ENCODE results near the gene REPS1. TPM values are rescaled to one million over a fixed set of nuclear protein-coding genes. Genes with fewer than 3 reads are reported as not detected.

REPS1 gene
- total RNA-seq, 2 donors from 2014 or later: 19.5 to 29.0 TPM

- WGBS, 2 donors: 98 to 100% methylated on average over 4 of the region's 4 CpGs
- Histone ChIP-seq H3K27ac (no peak overlapping the region), H3K27me3 (no peaks in the 10 kb centered on the region), H3K9me3 (no peaks in the 10 kb centered on the region), H3K4me1 (peaks cover 23% of the 10 kb centered on the region), H3K36me3 (replicated peaks in 1 of 2; ENCODE audit: insufficient read depth in 1 of 2, low read depth in 2 of 2) (no peaks in the 10 kb centered on the region), H3K4me3 (no peak overlapping the region)
- intact Hi-C loops (cut with DNase I): no loop called here
- no peak for DNase-seq
- ATAC-seq: no peak
- TF ChIP-seq CTCF (IDR thresholded peaks at IDR 0.05): no peak
- TF ChIP-seq POLR2A (IDR thresholded peaks at IDR 0.05): no peak
Observed at GRCh38 chr6:138978229-138978628, 9.8 kb downstream of the REPS1 start.

GRCh38 chr6:138977646-138978167, 10.3 kb downstream of the REPS1 start:
- Histone ChIP-seq H3K27me3 (no peaks in the 10 kb centered on the region), H3K4me3 (no peak overlapping the region), H3K36me3 (replicated peaks in 1 of 2; ENCODE audit: insufficient read depth in 1 of 2, low read depth in 2 of 2) (no peaks in the 10 kb centered on the region), H3K9me3 (no peaks in the 10 kb centered on the region), H3K4me1 (peaks cover 22% of the 10 kb centered on the region), H3K27ac (no peak overlapping the region)
- no peak for ATAC-seq
- 90 to 92% methylated on average over 1 of the region's 1 CpG for WGBS, 2 donors
- DNase-seq: no peak
- TF ChIP-seq CTCF (IDR thresholded peaks at IDR 0.05) (no peak), POLR2A (IDR thresholded peaks at IDR 0.05) (no peak)
- intact Hi-C loops (cut with DNase I): no loop called here

- no peak overlapping the region for H3K4me3 ChIP-seq
- ATAC-seq (no peak), DNase-seq (no peak)
- no peaks in the 10 kb centered on the region for H3K36me3 ChIP-seq (replicated peaks in 1 of 2; ENCODE audit: insufficient read depth in 1 of 2, low read depth in 2 of 2)
- no peak overlapping the region for H3K27ac ChIP-seq
- intact Hi-C loops (cut with DNase I): no loop called here
- no peaks in the 10 kb centered on the region for H3K9me3 ChIP-seq
- H3K27me3 ChIP-seq: no peaks in the 10 kb centered on the region
- WGBS, 2 donors: 91 to 100% methylated on average over 2 of the region's 2 CpGs
- TF ChIP-seq CTCF (IDR thresholded peaks at IDR 0.05) (no peak), POLR2A (IDR thresholded peaks at IDR 0.05) (no peak)
- peaks cover 22% of the 10 kb centered on the region for H3K4me1 ChIP-seq
Observed at GRCh38 chr6:138977242-138977641, 10.8 kb downstream of the REPS1 start.

- ATAC-seq: no peak
- Histone ChIP-seq H3K4me3 (no peak overlapping the region), H3K9me3 (no peaks in the 10 kb centered on the region), H3K4me1 (peaks cover 34% of the 10 kb centered on the region), H3K36me3 (replicated peaks in 1 of 2; ENCODE audit: insufficient read depth in 1 of 2, low read depth in 2 of 2) (no peaks in the 10 kb centered on the region), H3K27ac (no peak overlapping the region), H3K27me3 (no peaks in the 10 kb centered on the region)
- TF ChIP-seq CTCF (IDR thresholded peaks at IDR 0.05) (no peak), POLR2A (IDR thresholded peaks at IDR 0.05) (no peak)
- no peak for DNase-seq
- intact Hi-C loops (cut with DNase I): no loop called here
- WGBS, 2 donors: 86 to 91% methylated on average over 4 of the region's 4 CpGs
Observed at GRCh38 chr6:138975815-138976214, 12.2 kb downstream of the REPS1 start.

- Histone ChIP-seq H3K9me3 (no peaks in the 10 kb centered on the region), H3K4me1 (peaks cover 39% of the 10 kb centered on the region), H3K27me3 (no peaks in the 10 kb centered on the region), H3K27ac (no peak overlapping the region), H3K36me3 (replicated peaks in 1 of 2; ENCODE audit: insufficient read depth in 1 of 2, low read depth in 2 of 2) (no peaks in the 10 kb centered on the region), H3K4me3 (no peak overlapping the region)
- DNase-seq (no peak), ATAC-seq (no peak)
- intact Hi-C loops (cut with DNase I): no loop called here
- no peak for TF ChIP-seq POLR2A (IDR thresholded peaks at IDR 0.05)
- no peak for TF ChIP-seq CTCF (IDR thresholded peaks at IDR 0.05)
- WGBS, 2 donors: 12 to 47% methylated on average over 2 of the region's 2 CpGs
Observed at GRCh38 chr6:138973466-138974153, 14.4 kb downstream of the REPS1 start.
